ENCODE results near the gene SARS1.

Gene SARS1

GRCh38 chr1:109225308-109225707, 11.6 kb downstream of the SARS1 start:
- H3K4me1 ChIP-seq (ENCODE audit: control insufficient read depth in 1 of 2, insufficient read depth in 2 of 2, low read length in 2 of 2), result no peaks in the 10 kb centered on the region
- H3K9me3 ChIP-seq (ENCODE audit: control insufficient read depth in 1 of 2, low read length in 2 of 2), result no peaks in the 10 kb centered on the region
- H3K27ac ChIP-seq (ENCODE audit: low read depth, low read length), result no peak overlapping the region
- H3K36me3 ChIP-seq (ENCODE audit: control insufficient read depth in 1 of 2, insufficient read depth in 2 of 2, low read length in 2 of 2), result peaks cover 22 to 50% of the 10 kb centered on the region in 2 donors
- no peaks in the 10 kb centered on the region for H3K27me3 ChIP-seq (ENCODE audit: control insufficient read depth in 1 of 2, insufficient read depth in 2 of 2, low read length in 2 of 2)
- no peak overlapping the region for H3K9ac ChIP-seq (ENCODE audit: low read depth in 1 of 2, low read length in 2 of 2)
- no peak overlapping the region for H3K4me3 ChIP-seq (ENCODE audit: low read depth in 1 of 2, low read length in 2 of 2)

- Histone ChIP-seq H3K36me3 (ENCODE audit: control insufficient read depth in 1 of 2, insufficient read depth in 2 of 2, low read length in 2 of 2) (peaks cover 23 to 56% of the 10 kb centered on the region in 2 donors), H3K4me1 (ENCODE audit: control insufficient read depth in 1 of 2, insufficient read depth in 2 of 2, low read length in 2 of 2) (no peaks in the 10 kb centered on the region), H3K9me3 (ENCODE audit: control insufficient read depth in 1 of 2, low read length in 2 of 2) (no peaks in the 10 kb centered on the region), H3K27me3 (ENCODE audit: control insufficient read depth in 1 of 2, insufficient read depth in 2 of 2, low read length in 2 of 2) (no peaks in the 10 kb centered on the region), H3K9ac (ENCODE audit: low read depth in 1 of 2, low read length in 2 of 2) (no peak overlapping the region), H3K27ac (ENCODE audit: low read depth, low read length) (no peak overlapping the region), H3K4me3 (ENCODE audit: low read depth in 1 of 2, low read length in 2 of 2) (no peak overlapping the region)
Measured at GRCh38 chr1:109225711-109226445, 12.2 kb downstream of the SARS1 start.

GRCh38 chr1:109228167-109228566, 14.4 kb downstream of the SARS1 start:
- no peak overlapping the region for H3K4me3 ChIP-seq (ENCODE audit: low read depth in 1 of 2, low read length in 2 of 2)
- H3K9me3 ChIP-seq (ENCODE audit: control insufficient read depth in 1 of 2, low read length in 2 of 2), result no peaks in the 10 kb centered on the region
- H3K27ac ChIP-seq (ENCODE audit: low read depth, low read length), result no peak overlapping the region
- no peaks in the 10 kb centered on the region for H3K4me1 ChIP-seq (ENCODE audit: control insufficient read depth in 1 of 2, insufficient read depth in 2 of 2, low read length in 2 of 2)
- no peak overlapping the region for H3K9ac ChIP-seq (ENCODE audit: low read depth in 1 of 2, low read length in 2 of 2)
- no peaks in the 10 kb centered on the region for H3K27me3 ChIP-seq (ENCODE audit: control insufficient read depth in 1 of 2, insufficient read depth in 2 of 2, low read length in 2 of 2)
- H3K36me3 ChIP-seq (ENCODE audit: control insufficient read depth in 1 of 2, insufficient read depth in 2 of 2, low read length in 2 of 2), result peaks cover 37 to 72% of the 10 kb centered on the region in 2 donors

DNA sequence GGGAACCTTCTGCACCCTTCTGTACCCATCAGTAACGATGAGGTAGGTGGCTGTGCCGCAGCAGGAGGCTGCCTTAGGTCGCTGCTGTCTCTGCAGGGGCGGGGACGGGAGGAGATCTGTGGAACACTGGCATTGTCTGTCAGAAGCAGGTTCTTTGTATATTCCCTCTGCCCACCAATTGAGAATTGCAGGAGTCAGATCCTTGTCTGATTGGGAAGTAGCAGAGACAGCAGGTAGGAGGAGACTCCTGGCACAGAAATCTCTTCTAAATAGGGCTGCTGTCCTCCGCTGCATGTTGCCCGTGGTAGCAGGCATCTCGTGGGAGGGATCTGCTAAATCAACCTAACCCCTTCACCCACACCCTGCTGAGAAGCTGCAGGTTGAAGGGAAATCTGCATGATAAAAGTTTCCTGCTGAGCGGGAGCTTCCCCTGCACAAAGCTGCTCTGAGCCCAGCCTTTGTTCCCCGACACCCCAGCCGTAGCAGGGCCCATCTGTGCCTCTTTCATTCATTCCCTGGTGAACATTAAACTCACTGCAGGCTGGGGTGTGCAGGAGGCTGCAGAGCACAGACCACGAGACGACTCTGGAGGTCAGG, 15.9 kb downstream of the SARS1 start:
- Histone ChIP-seq H3K4me3 (ENCODE audit: low read depth in 1 of 2, low read length in 2 of 2) (no peak overlapping the region), H3K36me3 (ENCODE audit: control insufficient read depth in 1 of 2, insufficient read depth in 2 of 2, low read length in 2 of 2) (peaks cover 37 to 67% of the 10 kb centered on the region in 2 donors), H3K9me3 (ENCODE audit: control insufficient read depth in 1 of 2, low read length in 2 of 2) (no peaks in the 10 kb centered on the region), H3K27ac (ENCODE audit: low read depth, low read length) (no peak overlapping the region), H3K9ac (ENCODE audit: low read depth in 1 of 2, low read length in 2 of 2) (no peak overlapping the region), H3K4me1 (ENCODE audit: control insufficient read depth in 1 of 2, insufficient read depth in 2 of 2, low read length in 2 of 2) (no peaks in the 10 kb centered on the region), H3K27me3 (ENCODE audit: control insufficient read depth in 1 of 2, insufficient read depth in 2 of 2, low read length in 2 of 2) (no peaks in the 10 kb centered on the region)

GRCh38 chr1:109231066-109231465, 17.3 kb downstream of the SARS1 start:
- Histone ChIP-seq H3K27me3 (ENCODE audit: control insufficient read depth in 1 of 2, insufficient read depth in 2 of 2, low read length in 2 of 2) (no peaks in the 10 kb centered on the region), H3K36me3 (ENCODE audit: control insufficient read depth in 1 of 2, insufficient read depth in 2 of 2, low read length in 2 of 2) (peaks cover 48 to 72% of the 10 kb centered on the region in 2 donors), H3K27ac (ENCODE audit: low read depth, low read length) (no peak overlapping the region), H3K9ac (ENCODE audit: low read depth in 1 of 2, low read length in 2 of 2) (no peak overlapping the region), H3K4me1 (ENCODE audit: control insufficient read depth in 1 of 2, insufficient read depth in 2 of 2, low read length in 2 of 2) (no peaks in the 10 kb centered on the region), H3K9me3 (ENCODE audit: control insufficient read depth in 1 of 2, low read length in 2 of 2) (no peaks in the 10 kb centered on the region), H3K4me3 (ENCODE audit: low read depth in 1 of 2, low read length in 2 of 2) (no peak overlapping the region)

GRCh38 chr1:109235137-109235536, 21.4 kb downstream of the SARS1 start:
- Histone ChIP-seq H3K27ac (ENCODE audit: low read depth, low read length) (no peak overlapping the region), H3K9me3 (ENCODE audit: control insufficient read depth in 1 of 2, low read length in 2 of 2) (no peaks in the 10 kb centered on the region), H3K27me3 (ENCODE audit: control insufficient read depth in 1 of 2, insufficient read depth in 2 of 2, low read length in 2 of 2) (no peaks in the 10 kb centered on the region), H3K9ac (ENCODE audit: low read depth in 1 of 2, low read length in 2 of 2) (no peak overlapping the region), H3K4me3 (ENCODE audit: low read depth in 1 of 2, low read length in 2 of 2) (no peak overlapping the region), H3K36me3 (ENCODE audit: control insufficient read depth in 1 of 2, insufficient read depth in 2 of 2, low read length in 2 of 2) (peaks cover 57 to 77% of the 10 kb centered on the region in 2 donors), H3K4me1 (ENCODE audit: control insufficient read depth in 1 of 2, insufficient read depth in 2 of 2, low read length in 2 of 2) (no peaks in the 10 kb centered on the region)

DNA sequence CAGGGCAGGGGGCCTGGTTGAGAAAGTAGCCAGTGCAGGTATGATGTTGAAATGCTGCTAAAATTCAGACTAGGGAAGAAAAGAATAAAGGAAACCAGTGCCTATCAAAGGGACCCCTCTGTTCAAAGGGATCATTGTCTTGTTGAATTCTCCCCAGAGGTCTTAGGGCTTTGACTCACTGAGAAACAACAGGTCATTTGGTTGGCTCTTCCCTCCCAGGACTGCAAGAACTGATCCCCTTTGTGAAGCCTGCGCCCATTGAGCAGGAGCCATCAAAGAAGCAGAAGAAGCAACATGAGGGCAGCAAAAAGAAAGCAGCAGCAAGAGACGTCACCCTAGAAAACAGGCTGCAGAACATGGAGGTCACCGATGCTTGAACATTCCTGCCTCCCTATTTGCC, 23.8 kb downstream of the SARS1 start:
- Histone ChIP-seq H3K27me3 (ENCODE audit: control insufficient read depth in 1 of 2, insufficient read depth in 2 of 2, low read length in 2 of 2) (peaks cover 0 to 13% of the 10 kb centered on the region in 2 donors), H3K9me3 (ENCODE audit: control insufficient read depth in 1 of 2, low read length in 2 of 2) (no peaks in the 10 kb centered on the region), H3K27ac (ENCODE audit: low read depth, low read length) (no peak overlapping the region), H3K36me3 (ENCODE audit: control insufficient read depth in 1 of 2, insufficient read depth in 2 of 2, low read length in 2 of 2) (peaks cover 43 to 55% of the 10 kb centered on the region in 2 donors), H3K4me3 (ENCODE audit: low read depth in 1 of 2, low read length in 2 of 2) (no peak overlapping the region), H3K9ac (ENCODE audit: low read depth in 1 of 2, low read length in 2 of 2) (no peak overlapping the region), H3K4me1 (ENCODE audit: control insufficient read depth in 1 of 2, insufficient read depth in 2 of 2, low read length in 2 of 2) (peaks cover 5 to 14% of the 10 kb centered on the region in 2 donors)

DNA sequence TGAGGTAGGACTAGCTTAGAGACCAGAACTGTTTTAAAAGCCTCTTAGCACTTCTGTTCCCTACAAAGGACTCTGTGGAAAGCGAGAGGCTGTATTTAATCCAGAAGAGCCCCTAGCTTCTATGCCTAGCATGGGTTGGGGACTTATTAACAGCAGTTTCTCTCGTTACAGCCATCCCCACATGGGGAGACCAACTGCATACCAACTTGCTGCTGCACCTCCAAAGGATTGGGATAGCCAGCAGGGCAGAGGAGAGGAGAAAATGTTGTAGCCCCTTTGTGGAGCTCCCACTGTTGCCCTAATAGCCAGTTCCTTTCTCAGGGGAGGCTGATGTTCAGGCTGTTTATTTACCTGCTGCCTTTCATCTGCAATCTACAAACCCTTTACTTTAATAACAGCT, 24.7 kb downstream of the SARS1 start:
- no peaks in the 10 kb centered on the region for H3K9me3 ChIP-seq (ENCODE audit: control insufficient read depth in 1 of 2, low read length in 2 of 2)
- no peak overlapping the region for H3K27ac ChIP-seq (ENCODE audit: low read depth, low read length)
- no peak overlapping the region for H3K9ac ChIP-seq (ENCODE audit: low read depth in 1 of 2, low read length in 2 of 2)
- no peak overlapping the region for H3K4me3 ChIP-seq (ENCODE audit: low read depth in 1 of 2, low read length in 2 of 2)
- H3K27me3 ChIP-seq (ENCODE audit: control insufficient read depth in 1 of 2, insufficient read depth in 2 of 2, low read length in 2 of 2), result peaks cover 0 to 16% of the 10 kb centered on the region in 2 donors
- H3K36me3 ChIP-seq (ENCODE audit: control insufficient read depth in 1 of 2, insufficient read depth in 2 of 2, low read length in 2 of 2), result peaks cover 41 to 51% of the 10 kb centered on the region in 2 donors
- H3K4me1 ChIP-seq (ENCODE audit: control insufficient read depth in 1 of 2, insufficient read depth in 2 of 2, low read length in 2 of 2), result peaks cover 5 to 14% of the 10 kb centered on the region in 2 donors

GRCh38 chr1:109239047-109239408, 25.3 kb downstream of the SARS1 start:
- no peak overlapping the region for H3K4me3 ChIP-seq (ENCODE audit: low read depth in 1 of 2, low read length in 2 of 2)
- H3K36me3 ChIP-seq (ENCODE audit: control insufficient read depth in 1 of 2, insufficient read depth in 2 of 2, low read length in 2 of 2), result peaks cover 41 to 51% of the 10 kb centered on the region in 2 donors
- peaks cover 5 to 14% of the 10 kb centered on the region in 2 donors for H3K4me1 ChIP-seq (ENCODE audit: control insufficient read depth in 1 of 2, insufficient read depth in 2 of 2, low read length in 2 of 2)
- no peaks in the 10 kb centered on the region for H3K9me3 ChIP-seq (ENCODE audit: control insufficient read depth in 1 of 2, low read length in 2 of 2)
- H3K27me3 ChIP-seq (ENCODE audit: control insufficient read depth in 1 of 2, insufficient read depth in 2 of 2, low read length in 2 of 2), result peaks cover 0 to 16% of the 10 kb centered on the region in 2 donors
- H3K27ac ChIP-seq (ENCODE audit: low read depth, low read length), result no peak overlapping the region
- H3K9ac ChIP-seq (ENCODE audit: low read depth in 1 of 2, low read length in 2 of 2), result no peak overlapping the region

DNA sequence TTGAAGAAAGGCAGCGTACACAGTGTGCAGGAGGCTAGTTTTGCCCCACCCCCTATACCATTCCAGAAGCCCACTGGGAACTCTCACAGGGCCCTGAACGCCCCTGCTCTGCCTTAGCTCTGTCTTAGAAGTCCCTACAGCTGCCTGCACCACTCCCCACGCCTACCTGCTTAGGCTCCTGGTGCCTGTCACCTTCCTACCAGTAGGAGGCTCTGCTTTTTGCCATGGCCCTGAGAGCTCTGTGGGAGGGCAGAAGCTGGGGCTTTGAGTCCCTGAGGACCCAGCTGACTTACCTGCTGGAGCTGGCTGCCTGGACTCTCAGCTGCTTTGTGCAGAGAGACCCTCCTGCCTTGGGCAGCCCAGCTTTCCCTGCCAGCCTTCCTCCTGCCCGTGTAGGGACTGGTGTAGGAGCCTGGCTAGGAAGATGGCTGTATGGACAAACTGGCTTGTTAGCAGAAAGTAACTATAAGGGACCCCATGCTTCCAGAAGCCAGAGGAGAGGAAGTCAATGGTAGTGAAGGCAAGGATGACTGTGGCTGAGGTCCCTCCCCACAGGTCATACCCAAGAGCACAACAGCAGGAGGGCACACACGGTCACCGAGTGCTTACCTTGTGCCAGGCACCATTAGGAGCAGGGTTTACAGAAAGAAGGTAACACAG, 25.8 kb downstream of the SARS1 start:
- Histone ChIP-seq H3K36me3 (ENCODE audit: control insufficient read depth in 1 of 2, insufficient read depth in 2 of 2, low read length in 2 of 2) (peaks cover 41 to 47% of the 10 kb centered on the region in 2 donors), H3K4me1 (ENCODE audit: control insufficient read depth in 1 of 2, insufficient read depth in 2 of 2, low read length in 2 of 2) (peaks cover 5 to 14% of the 10 kb centered on the region in 2 donors), H3K9me3 (ENCODE audit: control insufficient read depth in 1 of 2, low read length in 2 of 2) (no peaks in the 10 kb centered on the region), H3K27me3 (ENCODE audit: control insufficient read depth in 1 of 2, insufficient read depth in 2 of 2, low read length in 2 of 2) (peaks cover 0 to 16% of the 10 kb centered on the region in 2 donors), H3K27ac (ENCODE audit: low read depth, low read length) (no peak overlapping the region), H3K4me3 (ENCODE audit: low read depth in 1 of 2, low read length in 2 of 2) (no peak overlapping the region), H3K9ac (ENCODE audit: low read depth in 1 of 2, low read length in 2 of 2) (no peak overlapping the region)
